Fibroblast of the aortic adventitia (primary cell): ENCODE results near the gene SHB. TPM values are rescaled to one million over a fixed set of nuclear protein-coding genes. Genes with fewer than 3 reads are reported as not detected.
A peak's percentile ranks its signal among the peaks of the same experiment; 100 is the strongest.
"Not testable (repeated sequence)": the region's sequence is repeated elsewhere in the genome, so short reads cannot be mapped to it uniquely, and the experiment has no call there.

ENCODE experiments used
- DNase-seq: peaks from one replicate; pipeline ENCODE4 v3.0.0-alpha.2; 2010; ENCODE audit warnings: low read depth
- H3K4me3 ChIP-seq: 2 replicates; pipeline ENCODE4 v1.5.1; 2011; ENCODE audit warnings: low read depth, mild to moderate bottlenecking, control low read depth, low read length, moderate library complexity
- total RNA-seq: library from RNA; depleted of rRNA; stranded (reverse); fragments of >200 nt; gene quantifications from 2 replicates; pipeline ENCODE4 v1.2.3, GENCODE V29; 2012; ENCODE audit warnings: low replicate concordance
- TF ChIP-seq, protein P1 (sequence below): IDR thresholded peaks from 2 replicates; pipeline ENCODE4 v1.5.1; 2011; ENCODE audit warnings: mild to moderate bottlenecking, low read length, control low read depth, inconsistent platforms; ENCODE audit not compliant: insufficient read depth

The SHB gene
- total RNA-seq, 1 donor = 26.5 TPM

GRCh38 chr9:37911271-37911681, 157.8 kb downstream of the SHB start:
- TF ChIP-seq, protein P1, sequence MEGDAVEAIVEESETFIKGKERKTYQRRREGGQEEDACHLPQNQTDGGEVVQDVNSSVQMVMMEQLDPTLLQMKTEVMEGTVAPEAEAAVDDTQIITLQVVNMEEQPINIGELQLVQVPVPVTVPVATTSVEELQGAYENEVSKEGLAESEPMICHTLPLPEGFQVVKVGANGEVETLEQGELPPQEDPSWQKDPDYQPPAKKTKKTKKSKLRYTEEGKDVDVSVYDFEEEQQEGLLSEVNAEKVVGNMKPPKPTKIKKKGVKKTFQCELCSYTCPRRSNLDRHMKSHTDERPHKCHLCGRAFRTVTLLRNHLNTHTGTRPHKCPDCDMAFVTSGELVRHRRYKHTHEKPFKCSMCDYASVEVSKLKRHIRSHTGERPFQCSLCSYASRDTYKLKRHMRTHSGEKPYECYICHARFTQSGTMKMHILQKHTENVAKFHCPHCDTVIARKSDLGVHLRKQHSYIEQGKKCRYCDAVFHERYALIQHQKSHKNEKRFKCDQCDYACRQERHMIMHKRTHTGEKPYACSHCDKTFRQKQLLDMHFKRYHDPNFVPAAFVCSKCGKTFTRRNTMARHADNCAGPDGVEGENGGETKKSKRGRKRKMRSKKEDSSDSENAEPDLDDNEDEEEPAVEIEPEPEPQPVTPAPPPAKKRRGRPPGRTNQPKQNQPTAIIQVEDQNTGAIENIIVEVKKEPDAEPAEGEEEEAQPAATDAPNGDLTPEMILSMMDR = no peak
- no peak for DNase-seq
- no peak overlapping the region for H3K4me3 ChIP-seq

DNA sequence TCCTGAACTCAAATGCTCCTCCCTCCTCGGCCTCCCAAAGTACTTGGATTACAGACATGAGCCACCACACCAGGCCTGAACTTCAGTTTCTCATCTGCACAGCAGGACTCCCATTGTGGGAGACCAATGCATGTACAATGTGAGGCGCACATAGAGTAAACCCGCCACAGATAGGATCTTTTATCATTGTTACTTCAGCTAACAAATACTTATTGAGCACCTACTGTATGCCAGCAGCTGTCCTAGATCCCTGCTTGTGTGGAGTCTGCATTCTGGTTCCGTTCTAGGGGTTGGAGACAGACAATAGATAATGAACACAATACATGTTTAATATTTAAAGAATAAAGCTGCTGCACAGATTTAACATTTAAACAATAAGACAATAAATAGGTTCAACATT, 158.8 kb downstream of the SHB start:
- no peak for DNase-seq
- TF ChIP-seq, protein P1 = no peak
- no peak overlapping the region for H3K4me3 ChIP-seq

DNA sequence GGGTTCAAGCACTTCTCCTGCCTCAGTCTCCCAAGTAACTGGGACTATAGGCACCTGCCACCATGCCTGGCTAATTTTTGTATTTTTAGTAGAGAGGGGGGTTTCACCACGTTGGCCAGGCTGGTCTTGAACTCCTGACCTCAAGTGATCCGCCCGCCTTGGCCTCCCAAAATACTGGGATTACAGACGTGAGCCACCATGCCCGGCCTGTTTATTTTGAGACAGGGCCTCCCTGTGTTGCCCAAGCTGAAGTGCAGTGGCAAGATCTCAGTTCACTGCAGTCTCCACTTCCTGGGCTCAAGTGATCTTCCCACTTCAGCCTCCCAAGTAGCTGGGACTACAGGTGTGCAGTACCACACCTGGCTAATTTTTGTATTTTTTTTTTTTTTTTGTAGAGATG, 159.2 kb downstream of the SHB start:
- DNase-seq, H3K4me3 ChIP-seq: not testable (repeated sequence)

DNA sequence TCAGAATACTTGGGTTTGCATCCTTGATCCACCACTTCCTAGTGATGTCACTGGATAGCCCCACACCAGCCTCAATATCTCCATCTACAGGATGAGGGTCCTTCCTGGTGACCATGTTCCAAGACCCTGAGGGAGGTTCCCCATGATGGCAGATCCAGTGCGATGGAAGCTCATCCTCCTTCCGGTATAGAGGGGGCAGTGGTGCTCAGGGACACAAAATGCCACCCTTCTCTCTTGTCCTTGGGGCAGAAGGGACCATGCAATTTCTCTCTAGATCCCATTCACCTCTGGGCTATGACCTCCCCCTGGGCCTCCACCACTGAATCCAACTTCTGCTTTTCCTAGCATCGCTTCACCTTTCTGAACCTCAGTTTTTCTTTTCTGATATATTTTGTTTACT, 159.7 kb downstream of the SHB start:
- TF ChIP-seq, protein P1 = no peak
- no peak for DNase-seq
- H3K4me3 ChIP-seq = no peak overlapping the region

DNA sequence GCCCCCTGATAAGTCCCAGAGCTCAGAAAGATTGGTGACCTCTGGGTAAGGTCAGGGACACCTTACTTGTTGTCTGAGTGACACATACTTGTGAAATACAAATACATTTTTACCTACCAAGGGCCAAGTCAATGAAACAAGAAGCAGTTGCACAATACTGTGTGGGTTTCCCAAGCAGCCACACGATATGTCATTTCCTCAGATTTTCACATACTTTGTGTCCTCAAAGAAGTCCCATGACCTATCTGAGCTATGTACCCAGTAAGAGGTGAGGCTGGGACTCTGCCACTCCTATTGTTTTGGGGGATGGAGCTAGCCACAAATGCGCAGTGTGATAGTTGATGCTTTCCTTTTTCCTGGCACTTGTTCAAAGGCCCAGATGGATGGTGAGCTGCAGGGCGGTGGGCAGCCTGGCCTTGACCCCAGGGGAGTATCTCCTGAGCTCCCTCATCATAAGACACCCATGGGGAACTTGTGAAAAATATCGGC, 160.3 kb downstream of the SHB start:
- TF ChIP-seq, protein P1 = no peak
- H3K4me3 ChIP-seq = no peak overlapping the region
- peak; percentile 47 for DNase-seq

- TF ChIP-seq, protein P1 = no peak
- H3K4me3 ChIP-seq = no peak overlapping the region
- DNase-seq = no peak
Observed at GRCh38 chr9:37908283-37908682, 160.7 kb downstream of the SHB start.

GRCh38 chr9:37906312-37907239, 162.5 kb downstream of the SHB start:
- H3K4me3 ChIP-seq = no peak overlapping the region

More at GRCh38 chr9:37906312-37907239, 162.5 kb downstream of the SHB start:
- no peak for DNase-seq
- TF ChIP-seq, protein P1 = no peak
